CD8-positive, alpha-beta memory T cell (primary cell): ENCODE results near the gene GNGT2. TPM values are rescaled to one million over a fixed set of nuclear protein-coding genes. Genes with fewer than 3 reads are reported as not detected.
A peak's percentile ranks its signal among the peaks of the same experiment; 100 is the strongest.

Experiments used
- CTCF ChIA-PET: fragments of 350-600 bp; sonication (Branson Sonifier 250); formaldehyde crosslinking; loops from one replicate; lab custom pipeline; 2021; ENCODE audit warnings: antibody characterized with exemption; lab: Charles Lee
- POLR2A ChIA-PET: fragments of 350-600 bp; sonication (Branson Sonifier 250); formaldehyde crosslinking; loops from one replicate; lab custom pipeline; 2021; ENCODE audit warnings: antibody characterized with exemption; lab: Charles Lee
- DNase-seq, 5 donors: peaks; one replicate each; pipeline versions ENCODE4 v3.0.0 to v3.0.0-alpha.2; 2020 to 2022; ENCODE audit warnings: mixed read lengths in 1 of 5
- H3K27ac ChIP-seq: one replicate; pipeline ENCODE4 v1.7.0; 2013; ENCODE audit warnings: low read depth, mild to moderate bottlenecking, low read length, moderate library complexity
- H3K27me3 ChIP-seq: 2 replicates; pipeline ENCODE4 v1.7.0; 2013; ENCODE audit warnings: low read length, mild to moderate bottlenecking; ENCODE audit not compliant: insufficient read depth, poor library complexity, severe bottlenecking
- H3K36me3 ChIP-seq: 2 replicates; pipeline ENCODE4 v1.7.0; 2013; ENCODE audit warnings: mild to moderate bottlenecking, low read length, moderate library complexity; ENCODE audit not compliant: insufficient read depth
- H3K4me1 ChIP-seq: 2 replicates; pipeline ENCODE4 v1.7.0; 2013; ENCODE audit warnings: mild to moderate bottlenecking, low read length, moderate library complexity; ENCODE audit not compliant: insufficient read depth
- H3K4me3 ChIP-seq: 2 replicates; pipeline ENCODE4 v1.7.0; 2013; ENCODE audit warnings: mild to moderate bottlenecking, low read length
- H3K9me3 ChIP-seq: 2 replicates; pipeline ENCODE4 v1.7.0; 2013; ENCODE audit warnings: mild to moderate bottlenecking, low read length
- H3K27ac Mint-ChIP-seq, 8 donors: one replicate each; pipeline ENCODE4 v1.8.0; 2020 to 2021; ENCODE audit warnings: mixed read lengths in 8 of 8, mild to moderate bottlenecking in 6 of 8, inconsistent platforms in 3 of 8, moderate library complexity in 3 of 8
- H3K27me3 Mint-ChIP-seq, 2 donors: one replicate each; pipeline ENCODE4 v1.8.0; 2020 to 2021; ENCODE audit warnings: mixed read lengths in 2 of 2, mild to moderate bottlenecking in 1 of 2, moderate library complexity in 1 of 2
- H3K36me3 Mint-ChIP-seq, 3 donors: one replicate each; pipeline ENCODE4 v1.8.0; 2020 to 2021; ENCODE audit warnings: mixed read lengths in 3 of 3, inconsistent platforms in 1 of 3, mild to moderate bottlenecking in 1 of 3
- H3K4me1 Mint-ChIP-seq, 3 donors: one replicate each; pipeline ENCODE4 v1.8.0; 2020 to 2021; ENCODE audit warnings: mixed read lengths in 3 of 3, inconsistent platforms in 1 of 3, mild to moderate bottlenecking in 1 of 3
- H3K4me3 Mint-ChIP-seq, 7 donors: one replicate each; pipeline ENCODE4 v1.8.0; 2020 to 2021; ENCODE audit warnings: mixed read lengths in 7 of 7, mild to moderate bottlenecking in 6 of 7, moderate library complexity in 4 of 7, inconsistent platforms in 2 of 7
- H3K9me3 Mint-ChIP-seq, 5 donors: one replicate each; pipeline ENCODE4 v1.8.0; 2020 to 2022; ENCODE audit warnings: mixed read lengths in 5 of 5, mild to moderate bottlenecking in 3 of 5, moderate library complexity in 2 of 5, inconsistent platforms in 1 of 5
- polyA plus RNA-seq: library from polyadenylated mRNA; unstranded; fragments of 300-500 nt; fragmentation: Illumina TruSeq; gene quantifications from one replicate; pipeline ENCODE4 v1.2.3, GENCODE V29; 2021
- total RNA-seq, 2 experiments: library from RNA; stranded (reverse); gene quantifications; one replicate each; pipeline ENCODE4 v1.2.3, GENCODE V29; 2021

Gene GNGT2
- total and polyA plus RNA-seq, 3 experiments from 2014 or later: 24.0 to 33.6 (median 26.5) TPM

GRCh38 chr17:49227436-49228261 lies 17.3 kb upstream of the GNGT2 start:
- ChIA-PET CTCF (interaction anchor here (0.6 to 8.3 kb wide), 14 partner anchors 12 to 162 kb away, joined by 3 to 173 read pairs (median 3); partner anchors contain the start of genes ABI3 and GNGT2), POLR2A (interaction anchor here (1.0 to 3.6 kb wide), 3 partner anchors 19 to 48 kb away, joined by 3 to 22 read pairs (median 7); no protein-coding TSS in a partner anchor)
- no peaks in the 10 kb centered on the region for H3K9me3 Mint-ChIP-seq
- Histone ChIP-seq H3K4me1 (peaks cover 47% of the 10 kb centered on the region), H3K36me3 (no peaks in the 10 kb centered on the region), H3K27ac (no peak overlapping the region), H3K9me3 (no peaks in the 10 kb centered on the region), H3K4me3 (no peak overlapping the region), H3K27me3 (no peaks in the 10 kb centered on the region)
- peaks cover 26 to 72% (median 34%) of the 10 kb centered on the region in 3 donors for H3K4me1 Mint-ChIP-seq
- peak overlapping the region in 2 of 7 donors; percentile 16 to 57 for H3K4me3 Mint-ChIP-seq
- H3K36me3 Mint-ChIP-seq: peaks cover 0 to 8% (median 2%) of the 10 kb centered on the region in 3 donors
- peaks cover 4 to 6% of the 10 kb centered on the region in 2 donors for H3K27me3 Mint-ChIP-seq
- DNase-seq: peak; percentile 63 to 86 (median 69)
- peak overlapping the region in 6 of 8 donors; percentile 29 to 85 (median 50) for H3K27ac Mint-ChIP-seq

GRCh38 chr17:49226771-49227435 lies 16.5 kb upstream of the GNGT2 start:
- Histone ChIP-seq H3K36me3 (peaks cover 6% of the 10 kb centered on the region), H3K4me1 (peaks cover 49% of the 10 kb centered on the region), H3K27me3 (no peaks in the 10 kb centered on the region), H3K27ac (no peak overlapping the region), H3K4me3 (no peak overlapping the region), H3K9me3 (no peaks in the 10 kb centered on the region)
- no peak for DNase-seq
- peaks cover 0 to 16% (median 2%) of the 10 kb centered on the region in 3 donors for H3K36me3 Mint-ChIP-seq
- POLR2A ChIA-PET: interaction anchor here (1.0 to 3.6 kb wide), 3 partner anchors 18 to 47 kb away, joined by 3 to 22 read pairs (median 7); no protein-coding TSS in a partner anchor
- peaks cover 32 to 79% (median 34%) of the 10 kb centered on the region in 3 donors for H3K4me1 Mint-ChIP-seq
- CTCF ChIA-PET: interaction anchor here (0.5 to 8.3 kb wide), 13 partner anchors 13 to 280 kb away, joined by 3 to 173 read pairs (median 5); partner anchors contain the start of genes ABI3 and GNGT2
- H3K27me3 Mint-ChIP-seq: peaks cover 4 to 5% of the 10 kb centered on the region in 2 donors
- peak overlapping the region in 4 of 8 donors; percentile 45 to 85 (median 56) for H3K27ac Mint-ChIP-seq
- peak overlapping the region in 1 of 7 donors; percentile 57 for H3K4me3 Mint-ChIP-seq
- no peaks in the 10 kb centered on the region for H3K9me3 Mint-ChIP-seq

GRCh38 chr17:49225554-49226236 lies 15.3 kb upstream of the GNGT2 start:
- Mint-ChIP-seq H3K9me3 (no peaks in the 10 kb centered on the region), H3K27ac (peak overlapping the region in 6 of 8 donors; percentile 26 to 89 (median 67)), H3K36me3 (peaks cover 0 to 18% (median 2%) of the 10 kb centered on the region in 3 donors), H3K4me3 (peak overlapping the region; percentile 6 to 91 (median 55)), H3K27me3 (no peaks in the 10 kb centered on the region), H3K4me1 (peaks cover 29 to 72% (median 30%) of the 10 kb centered on the region in 3 donors)
- peaks cover 6% of the 10 kb centered on the region for H3K36me3 ChIP-seq
- ChIA-PET CTCF (interaction anchor here (1.2 to 8.3 kb wide), 6 partner anchors 12 to 66 kb away, joined by 4 to 173 read pairs (median 66); partner anchors contain the start of genes ABI3 and GNGT2), POLR2A (interaction anchor here (1.5 to 3.6 kb wide), 4 partner anchors 14 to 46 kb away, joined by 4 to 22 read pairs (median 14); no protein-coding TSS in a partner anchor)
- no peak for DNase-seq
- no peaks in the 10 kb centered on the region for H3K27me3 ChIP-seq
- no peak overlapping the region for H3K4me3 ChIP-seq
- H3K9me3 ChIP-seq: no peaks in the 10 kb centered on the region
- peaks cover 46% of the 10 kb centered on the region for H3K4me1 ChIP-seq
- no peak overlapping the region for H3K27ac ChIP-seq

GRCh38 chr17:49224997-49225337 lies 14.6 kb upstream of the GNGT2 start:
- POLR2A ChIA-PET: interaction anchor here (0.6 to 2.0 kb wide), 7 partner anchors 10 to 387 kb away, joined by 3 to 17 read pairs (median 7); partner anchors contain the start of genes ABI3 and GNGT2
- no peaks in the 10 kb centered on the region for H3K9me3 Mint-ChIP-seq

GRCh38 chr17:49224198-49224996 lies 14.0 kb upstream of the GNGT2 start:
- peak; percentile 45 to 73 (median 62) for DNase-seq
- H3K4me1 ChIP-seq: peaks cover 48% of the 10 kb centered on the region
- no peaks in the 10 kb centered on the region for H3K27me3 Mint-ChIP-seq
- no peaks in the 10 kb centered on the region for H3K9me3 ChIP-seq
- H3K36me3 ChIP-seq: peaks cover 6% of the 10 kb centered on the region
- peak overlapping the region in 6 of 8 donors; percentile 57 to 92 (median 78) for H3K27ac Mint-ChIP-seq
- H3K9me3 Mint-ChIP-seq: no peaks in the 10 kb centered on the region
- H3K27me3 ChIP-seq: no peaks in the 10 kb centered on the region
- peak overlapping the region; percentile 4 for H3K27ac ChIP-seq
- CTCF ChIA-PET: interaction anchor here (1.0 to 8.3 kb wide), 7 partner anchors 11 to 175 kb away, joined by 3 to 173 read pairs (median 5); partner anchors contain the start of genes ABI3 and GNGT2
- H3K36me3 Mint-ChIP-seq: peaks cover 0 to 24% (median 2%) of the 10 kb centered on the region in 3 donors
- H3K4me3 ChIP-seq: peak overlapping the region; percentile 56
- H3K4me3 Mint-ChIP-seq: peak overlapping the region; percentile 74 to 91 (median 83)
- peaks cover 29 to 70% (median 34%) of the 10 kb centered on the region in 3 donors for H3K4me1 Mint-ChIP-seq
- POLR2A ChIA-PET: interaction anchor here (0.6 to 2.0 kb wide), 8 partner anchors 9 to 387 kb away, joined by 3 to 17 read pairs (median 6); partner anchors contain the start of genes ABI3 and GNGT2

More at GRCh38 chr17:49224997-49225337, 14.6 kb upstream of the GNGT2 start:
- H3K4me3 Mint-ChIP-seq: peak overlapping the region; percentile 74 to 91 (median 83)
- Histone ChIP-seq H3K27me3 (no peaks in the 10 kb centered on the region), H3K4me1 (peaks cover 47% of the 10 kb centered on the region), H3K4me3 (peak overlapping the region; percentile 56), H3K36me3 (peaks cover 6% of the 10 kb centered on the region), H3K9me3 (no peaks in the 10 kb centered on the region), H3K27ac (peak overlapping the region; percentile 4)
- DNase-seq: no peak
- peak overlapping the region in 4 of 8 donors; percentile 57 to 92 (median 82) for H3K27ac Mint-ChIP-seq
- peaks cover 29 to 70% (median 33%) of the 10 kb centered on the region in 3 donors for H3K4me1 Mint-ChIP-seq
- peaks cover 0 to 21% (median 2%) of the 10 kb centered on the region in 3 donors for H3K36me3 Mint-ChIP-seq
- no peaks in the 10 kb centered on the region for H3K27me3 Mint-ChIP-seq
- CTCF ChIA-PET: interaction anchor here (1.2 to 8.3 kb wide), 6 partner anchors 11 to 66 kb away, joined by 3 to 173 read pairs (median 66); partner anchors contain the start of genes ABI3 and GNGT2

GRCh38 chr17:49223517-49224197 lies 13.3 kb upstream of the GNGT2 start:
- peak overlapping the region; percentile 43 to 89 (median 82) for H3K27ac Mint-ChIP-seq
- CTCF ChIA-PET: interaction anchor here (1.0 to 8.3 kb wide), 7 partner anchors 10 to 176 kb away, joined by 3 to 173 read pairs (median 44); partner anchors contain the start of genes ABI3 and GNGT2
- POLR2A ChIA-PET: interaction anchor here (0.9 to 2.0 kb wide), 7 partner anchors 9 to 44 kb away, joined by 3 to 17 read pairs (median 7); no protein-coding TSS in a partner anchor

More at GRCh38 chr17:49223517-49224197, 13.3 kb upstream of the GNGT2 start:
- H3K36me3 ChIP-seq: peaks cover 6% of the 10 kb centered on the region
- peaks cover 56% of the 10 kb centered on the region for H3K4me1 ChIP-seq
- no peaks in the 10 kb centered on the region for H3K9me3 ChIP-seq
- H3K27ac ChIP-seq: no peak overlapping the region
- no peaks in the 10 kb centered on the region for H3K9me3 Mint-ChIP-seq
- no peaks in the 10 kb centered on the region for H3K27me3 Mint-ChIP-seq
- H3K36me3 Mint-ChIP-seq: peaks cover 0 to 28% (median 2%) of the 10 kb centered on the region in 3 donors
- no peaks in the 10 kb centered on the region for H3K27me3 ChIP-seq
- peak; percentile 50 to 75 (median 60) for DNase-seq
- H3K4me3 ChIP-seq: peak overlapping the region; percentile 56
- H3K4me3 Mint-ChIP-seq: peak overlapping the region; percentile 81 to 91 (median 83)
- peaks cover 36 to 74% (median 41%) of the 10 kb centered on the region in 3 donors for H3K4me1 Mint-ChIP-seq
